ENCODE measurements around the gene IL20.

The IL20 gene

DNA sequence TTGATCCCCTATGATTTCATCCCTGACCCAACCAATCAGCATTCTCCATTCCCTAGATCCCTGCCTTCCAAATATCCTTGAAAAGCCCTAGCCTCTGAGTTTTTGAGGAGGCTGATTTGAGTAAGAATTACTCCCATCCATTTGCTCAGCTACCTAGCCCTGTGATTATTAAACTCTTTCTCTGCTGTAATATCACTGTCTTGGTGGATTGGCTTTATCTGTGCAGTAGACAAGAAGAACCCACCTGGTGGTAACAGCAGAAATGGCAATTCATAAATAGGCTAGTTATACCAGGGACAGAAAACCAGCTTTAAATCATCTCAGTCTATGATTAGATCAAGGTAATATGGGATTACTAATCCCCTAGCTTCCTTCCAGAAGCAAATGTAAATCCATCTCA lies 13.0 kb downstream of the IL20 start:
- DNase-seq (ENCODE audit: low read depth in 2 of 2), result no peak

DNA sequence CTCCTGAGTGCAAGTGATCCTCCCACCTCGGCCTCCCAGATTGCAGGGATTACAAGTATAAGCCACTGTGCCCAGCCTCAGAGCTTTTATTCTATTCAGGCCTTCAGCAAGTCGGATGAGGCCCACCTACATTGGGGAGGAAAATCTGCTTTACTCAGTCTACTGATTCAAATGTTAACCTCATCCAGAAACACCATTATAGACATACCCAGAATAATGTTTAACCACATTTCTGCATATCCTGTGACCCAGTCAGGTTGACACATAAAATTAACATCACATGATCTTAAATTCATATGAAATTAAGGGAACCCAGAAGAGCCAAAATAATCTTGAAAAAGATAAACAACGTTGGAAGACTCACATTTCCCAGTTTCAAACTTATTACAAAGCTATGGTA lies 14.9 kb downstream of the IL20 start:
- no peak for DNase-seq (ENCODE audit: low read depth in 2 of 2)

- no peak for DNase-seq (ENCODE audit: low read depth in 2 of 2)
Observed at GRCh38 chr1:206882555-206882954, 17.1 kb downstream of the IL20 start.

GRCh38 chr1:206883160-206883559 lies 17.7 kb downstream of the IL20 start:
- DNase-seq (ENCODE audit: low read depth in 2 of 2), result no peak

GRCh38 chr1:206883876-206884275 lies 18.5 kb downstream of the IL20 start:
- DNase-seq (ENCODE audit: low read depth in 2 of 2), result no peak

DNA sequence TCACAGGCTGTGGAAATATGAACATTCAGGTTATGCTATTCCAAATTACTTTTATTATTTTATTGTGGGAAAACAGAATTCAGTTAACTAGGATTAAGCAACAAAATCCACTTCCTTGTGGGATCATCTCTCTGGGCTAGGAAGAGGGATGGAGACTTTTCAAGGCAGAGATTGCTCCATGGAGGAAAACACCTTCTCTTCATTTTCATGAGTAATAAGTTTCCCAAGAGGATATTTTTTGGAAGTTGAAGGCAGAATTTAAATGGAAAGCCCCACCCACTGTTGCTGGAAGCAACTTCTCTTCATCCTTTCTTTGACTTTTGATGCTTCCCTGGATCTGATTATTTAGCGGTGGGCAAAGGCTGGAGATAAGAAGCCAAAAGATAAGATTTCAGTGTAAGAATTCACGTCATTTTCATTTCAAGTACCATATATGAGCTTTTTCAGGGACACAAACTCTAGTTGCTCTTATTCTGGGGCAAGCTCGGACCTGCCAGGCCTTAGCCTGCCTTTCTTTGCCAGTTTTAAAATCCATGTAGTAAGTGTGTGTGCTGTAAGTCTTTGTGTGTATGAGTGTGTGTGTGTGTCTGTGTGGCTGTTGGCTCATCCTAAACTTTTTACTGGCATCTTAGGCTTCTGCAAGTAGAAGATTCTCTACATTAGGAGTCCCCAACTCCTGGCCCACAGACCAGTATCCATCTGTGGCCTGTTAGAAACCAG lies 20.1 kb downstream of the IL20 start:
- DNase-seq (ENCODE audit: low read depth in 2 of 2), result no peak

DNA sequence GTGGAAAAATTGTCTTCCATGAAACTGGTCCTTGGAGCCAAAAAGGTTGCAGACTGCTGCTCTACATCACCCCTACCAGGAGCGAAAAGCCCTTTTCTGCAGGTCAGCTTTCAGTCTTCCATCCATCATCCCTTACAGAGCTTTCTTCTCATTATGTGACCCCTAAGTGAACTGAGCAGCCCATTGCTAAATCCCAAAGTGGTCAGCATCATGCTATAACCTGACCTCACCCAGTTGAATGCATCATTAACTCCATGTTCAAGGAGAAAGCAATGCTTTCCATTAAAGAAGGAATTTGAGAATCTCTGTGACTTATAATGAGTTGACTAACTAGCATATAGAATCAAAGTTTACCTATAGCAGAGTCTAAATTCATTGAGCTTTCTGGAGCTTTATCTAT lies 21.4 kb downstream of the IL20 start:
- no peak for DNase-seq (ENCODE audit: low read depth in 2 of 2)

DNA sequence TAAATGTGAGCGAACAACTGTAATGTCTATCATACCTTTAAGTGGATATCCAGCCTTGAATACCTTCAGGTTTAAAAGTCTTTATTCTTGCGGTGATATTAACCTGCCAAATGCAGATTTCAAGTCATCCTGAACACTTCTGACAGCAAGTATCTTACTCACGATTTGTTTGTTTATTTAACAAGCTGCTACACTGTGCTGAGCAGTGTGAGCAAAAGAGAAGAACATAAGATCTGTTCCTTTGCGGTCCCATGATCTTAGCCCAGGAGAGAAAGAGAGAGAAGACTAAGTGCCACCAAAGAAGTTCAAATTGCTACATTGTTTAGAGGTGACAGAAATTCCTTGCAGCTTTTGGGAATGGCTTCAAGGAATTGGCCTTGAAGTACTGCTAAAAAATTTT lies 22.3 kb downstream of the IL20 start:
- no peak for DNase-seq (ENCODE audit: low read depth in 2 of 2)

DNA sequence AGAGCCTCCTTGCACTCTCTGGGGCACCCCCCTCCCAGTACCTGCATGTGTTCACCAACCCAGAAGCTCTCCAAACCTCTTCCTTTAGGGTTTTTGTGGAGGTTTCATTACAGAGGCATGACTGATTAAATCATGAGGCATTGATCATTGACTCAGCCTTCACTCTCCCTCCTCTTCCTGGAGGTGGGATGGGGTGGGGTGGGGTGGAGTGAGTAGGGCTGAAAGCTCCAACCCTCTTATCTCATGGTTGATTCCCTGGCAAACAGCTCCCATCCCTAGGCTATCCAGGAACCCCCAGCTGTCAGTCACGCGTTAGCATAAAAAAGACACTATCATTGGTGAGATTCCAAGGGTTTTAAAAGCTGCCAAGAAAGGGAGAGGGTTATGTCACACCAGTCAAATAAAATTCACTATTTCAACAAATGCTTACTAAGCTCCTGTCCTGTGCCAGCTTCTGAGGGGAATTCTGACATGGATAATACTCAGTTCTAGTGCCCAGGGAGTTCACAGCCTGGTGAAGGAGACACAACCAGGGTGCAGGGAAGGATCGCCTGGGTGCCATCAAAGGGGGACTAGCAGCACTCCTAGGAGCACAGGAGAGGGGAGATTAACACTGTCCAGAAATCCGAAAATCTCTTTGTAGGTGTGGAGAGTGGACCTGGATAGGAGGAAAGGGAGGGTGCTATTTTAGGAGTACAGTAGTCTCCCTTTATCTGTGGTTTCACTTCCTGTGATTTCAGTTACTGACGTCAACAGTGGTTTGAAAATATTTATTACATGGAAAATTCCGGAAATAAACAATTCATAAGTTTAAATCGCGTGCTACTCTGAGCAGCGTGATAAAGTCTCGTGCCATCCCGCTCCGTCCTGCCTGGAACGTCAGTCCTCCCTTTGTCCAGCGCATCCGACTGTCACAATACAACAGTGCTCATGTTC lies 25.0 kb downstream of the IL20 start:
- DNase-seq (ENCODE audit: low read depth in 2 of 2), result no peak

DNA sequence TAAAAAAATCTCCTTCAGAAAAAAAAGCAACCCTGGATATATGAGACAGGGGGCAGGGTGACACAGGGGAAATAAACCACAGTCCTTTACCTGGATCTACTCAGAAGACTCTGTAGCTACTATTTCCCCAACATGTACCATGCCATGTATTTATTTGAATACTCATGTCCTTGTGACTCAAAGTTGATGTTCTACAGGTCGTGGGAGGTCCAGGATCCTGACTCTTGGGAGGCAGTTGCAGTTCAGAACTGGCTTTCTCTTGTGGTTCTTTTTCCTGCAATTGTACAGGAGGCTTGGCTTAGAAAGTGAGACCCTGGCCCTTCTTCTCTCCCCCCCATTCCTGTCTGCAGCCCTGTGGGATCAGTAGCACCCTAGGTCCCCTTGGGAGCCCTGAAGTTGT lies 26.0 kb downstream of the IL20 start:
- no peak for DNase-seq (ENCODE audit: low read depth in 2 of 2)

DNA sequence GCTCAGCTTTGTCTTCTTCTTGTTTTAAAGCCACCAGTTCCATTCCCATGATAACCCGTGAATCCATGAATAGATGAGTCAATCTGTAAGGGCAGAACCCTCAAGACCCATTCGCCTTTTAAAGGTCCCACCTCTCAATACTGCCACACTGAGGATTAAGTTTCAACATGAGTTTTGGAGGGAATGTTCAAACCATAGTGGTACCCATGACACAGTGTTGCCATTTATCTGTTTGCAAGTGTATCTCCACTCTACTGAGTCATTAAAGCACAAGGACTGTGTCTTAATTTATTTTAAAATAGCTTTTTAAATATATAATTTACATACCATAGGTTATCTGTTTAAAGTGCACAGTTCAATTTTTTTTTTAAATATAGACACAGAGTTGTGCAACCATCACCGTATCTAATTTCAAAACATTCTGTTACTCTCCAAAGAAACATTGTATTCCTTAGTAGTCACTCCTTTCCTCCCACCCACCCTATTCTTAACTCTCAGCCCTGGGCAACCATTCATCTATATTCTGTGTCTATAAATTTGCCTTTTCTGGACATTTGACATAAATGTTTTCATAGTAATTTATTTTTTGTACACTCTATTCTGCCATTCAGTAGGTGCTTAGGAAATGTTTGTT lies 27.0 kb downstream of the IL20 start:
- DNase-seq (ENCODE audit: low read depth in 2 of 2), result no peak

DNA sequence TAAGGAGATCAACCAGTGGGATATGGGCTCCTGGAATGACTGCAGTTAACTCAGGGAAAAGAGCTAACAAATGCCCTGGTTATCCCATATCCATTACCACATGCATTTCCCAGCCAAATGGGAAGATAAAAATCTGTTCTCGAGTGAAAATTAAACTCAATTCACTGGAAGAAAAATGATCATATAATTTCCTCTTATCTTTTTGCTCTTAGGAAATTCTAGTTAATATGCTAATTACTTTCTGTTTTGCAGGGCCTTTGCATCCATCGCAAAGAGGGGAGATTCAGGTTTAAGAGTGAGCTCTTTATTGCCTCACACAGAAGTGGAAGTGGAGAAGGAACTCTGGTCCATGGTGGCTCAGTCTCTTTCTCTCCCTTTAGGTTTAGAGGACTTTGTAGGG lies 28.0 kb downstream of the IL20 start:
- no peak for DNase-seq (ENCODE audit: low read depth in 2 of 2)

DNA sequence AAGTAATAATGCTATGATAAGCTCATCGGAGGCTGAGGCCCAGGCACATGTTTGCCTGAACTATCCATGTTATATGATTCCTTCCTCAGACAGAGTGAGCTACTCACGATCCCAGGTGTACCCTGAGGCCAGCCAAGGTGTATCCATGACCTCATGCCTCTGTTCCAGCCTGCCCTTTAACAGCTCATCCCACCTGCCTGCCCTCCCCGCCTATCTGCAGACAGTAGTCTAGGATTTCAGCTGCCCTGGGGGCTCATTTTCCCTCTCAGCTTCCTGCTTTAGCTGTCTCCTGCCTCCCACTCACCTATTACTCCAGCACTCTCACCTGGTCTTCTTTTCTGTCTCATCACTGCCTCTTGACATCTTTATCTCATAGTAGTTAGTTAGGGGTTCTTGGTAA lies 29.9 kb downstream of the IL20 start:
- no peak for DNase-seq (ENCODE audit: low read depth in 2 of 2)

- no peak for DNase-seq (ENCODE audit: low read depth in 2 of 2)
Observed at GRCh38 chr1:206895837-206896242, 30.4 kb downstream of the IL20 start.

- DNase-seq (ENCODE audit: low read depth in 2 of 2), result no peak
Observed at GRCh38 chr1:206896261-206896660, 30.8 kb downstream of the IL20 start.

DNA sequence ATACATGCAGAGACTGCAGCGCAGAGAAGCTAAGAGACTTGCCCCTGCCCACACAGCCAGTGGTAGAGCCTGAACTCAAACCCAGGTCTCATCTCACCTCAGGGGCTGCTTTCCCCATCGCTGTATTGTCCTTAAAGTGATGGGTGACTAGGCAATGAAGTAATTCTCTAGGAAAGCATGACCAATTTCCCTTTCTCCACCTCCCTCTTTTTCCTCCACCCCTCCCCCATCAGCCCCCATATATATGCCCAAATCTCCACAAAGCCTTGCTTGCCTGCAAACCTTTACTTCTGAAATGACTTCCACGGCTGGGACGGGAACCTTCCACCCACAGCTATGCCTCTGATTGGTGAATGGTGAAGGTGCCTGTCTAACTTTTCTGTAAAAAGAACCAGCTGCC lies 31.8 kb downstream of the IL20 start, which contains the start of gene IL24:
IL24 (plus strand) TSS at position 269 of the 400 bp plus-strand sequence. CDS start 390 bp downstream, outside the sequence.
- peak; percentile 43 to 63 for DNase-seq (ENCODE audit: low read depth in 2 of 2)

DNA sequence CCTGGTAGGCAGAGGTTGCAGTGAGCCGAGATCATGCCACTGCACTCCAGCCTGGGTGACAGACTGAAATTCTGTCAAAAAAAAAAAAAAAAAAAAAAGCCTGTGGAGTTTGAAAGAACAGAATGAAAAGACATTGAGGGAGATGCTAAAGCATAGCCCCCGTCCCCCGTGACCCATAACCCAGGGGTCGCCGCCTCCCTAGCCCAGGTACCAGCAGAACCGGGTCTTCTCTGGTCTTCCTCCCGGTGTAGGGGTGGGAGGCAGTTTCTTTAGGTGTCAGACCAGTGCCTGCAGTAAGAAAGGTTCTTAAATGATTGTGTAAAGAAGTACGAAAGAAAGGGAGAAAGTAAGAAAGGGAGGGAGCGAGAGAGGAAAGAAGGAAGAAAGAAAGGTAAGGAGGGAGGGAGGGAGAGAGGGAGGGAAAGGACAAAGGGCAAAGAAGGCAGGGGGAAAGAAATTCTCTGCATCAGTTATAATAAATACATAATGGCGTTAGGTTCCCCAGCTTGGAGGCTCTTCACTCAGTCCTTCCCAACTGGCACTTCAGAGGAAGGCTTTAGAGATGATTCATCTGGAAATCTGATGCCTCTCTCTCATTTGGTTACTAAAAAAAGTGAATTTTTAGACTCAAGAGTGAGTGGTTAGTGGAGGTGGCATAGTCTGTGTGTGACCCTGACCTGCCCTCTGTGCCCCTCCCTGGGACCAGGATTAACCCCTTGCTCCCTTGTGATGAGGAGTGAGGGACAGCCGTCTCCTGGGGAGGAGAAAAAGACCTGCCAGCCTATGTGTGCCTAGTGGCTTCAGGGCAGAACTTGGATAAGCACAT lies 32.9 kb downstream of the IL20 start:
- no peak for DNase-seq (ENCODE audit: low read depth in 2 of 2)

- no peak for DNase-seq (ENCODE audit: low read depth in 2 of 2)
Observed at GRCh38 chr1:206898915-206899431, 33.5 kb downstream of the IL20 start.

GRCh38 chr1:206899717-206900116 lies 34.3 kb downstream of the IL20 start:
- no peak for DNase-seq (ENCODE audit: low read depth in 2 of 2)

- no peak for DNase-seq (ENCODE audit: low read depth in 2 of 2)
Observed at GRCh38 chr1:206900149-206900548, 34.7 kb downstream of the IL20 start.

GRCh38 chr1:206901944-206902343 lies 36.5 kb downstream of the IL20 start:
- DNase-seq (ENCODE audit: low read depth in 2 of 2), result no peak
